IMR-90 (cell line): ENCODE measurements around the gene NUFIP2.

ENCODE experiments used
- BHLHE40 ChIP-seq: fragments of 150-350 bp; IDR thresholded peaks from 2 replicates; pipeline ENCODE4 v1.6.1; 2016; ENCODE audit warnings: mild to moderate bottlenecking, low read depth, low read length
- CEBPB ChIP-seq: IDR thresholded peaks from 2 replicates; pipeline ENCODE4 v1.6.1; 2012; ENCODE audit warnings: low read depth, low read length, improper control_type of control experiment
- CTCF ChIP-seq: conservative IDR thresholded peaks from 2 replicates; pipeline ENCODE4 v1.5.1; 2012; ENCODE audit warnings: mild to moderate bottlenecking, low read depth, low read length, improper control_type of control experiment
- FOS ChIP-seq: fragments of 150-350 bp; IDR thresholded peaks from 2 replicates; pipeline ENCODE4 v1.6.1; 2016; ENCODE audit warnings: low read depth, low read length
- MAZ ChIP-seq: IDR thresholded peaks from 2 replicates; pipeline ENCODE4 v1.6.1; 2012; ENCODE audit warnings: low read depth, mild to moderate bottlenecking, low read length, improper control_type of control experiment, moderate library complexity, borderline replicate concordance
- MXI1 ChIP-seq: IDR thresholded peaks from 2 replicates; pipeline ENCODE4 v1.6.1; 2012; ENCODE audit warnings: low read depth, mild to moderate bottlenecking, low read length, moderate library complexity, borderline replicate concordance
- NFE2L2 ChIP-seq: fragments of 150-350 bp; IDR thresholded peaks from 2 replicates; pipeline ENCODE4 v1.6.1; 2016; ENCODE audit warnings: low read depth, mild to moderate bottlenecking, low read length
- POLR2A ChIP-seq: IDR thresholded peaks from 2 replicates; pipeline ENCODE4 v1.6.1; 2012; ENCODE audit warnings: mild to moderate bottlenecking, low read depth, low read length
- RAD21 ChIP-seq: IDR thresholded peaks from 2 replicates; pipeline ENCODE4 v1.6.1; 2012; ENCODE audit warnings: low read length, improper control_type of control experiment
- RCOR1 ChIP-seq: IDR thresholded peaks from 2 replicates; pipeline ENCODE4 v1.6.1; 2012; ENCODE audit warnings: mild to moderate bottlenecking, low read length, improper control_type of control experiment; ENCODE audit not compliant: insufficient replicate concordance
- SMC3 ChIP-seq: fragments of 150-350 bp; IDR thresholded peaks from 2 replicates; pipeline ENCODE4 v1.6.1; 2016; ENCODE audit warnings: low read depth, mild to moderate bottlenecking, antibody characterized with exemption, low read length, moderate library complexity
- TF ChIP-seq, protein P1 (sequence below): fragments of 150-350 bp; IDR thresholded peaks from 2 replicates; pipeline ENCODE4 v1.6.1; 2017; ENCODE audit warnings: mild to moderate bottlenecking, antibody characterized with exemption, low read length, low read depth

DNA sequence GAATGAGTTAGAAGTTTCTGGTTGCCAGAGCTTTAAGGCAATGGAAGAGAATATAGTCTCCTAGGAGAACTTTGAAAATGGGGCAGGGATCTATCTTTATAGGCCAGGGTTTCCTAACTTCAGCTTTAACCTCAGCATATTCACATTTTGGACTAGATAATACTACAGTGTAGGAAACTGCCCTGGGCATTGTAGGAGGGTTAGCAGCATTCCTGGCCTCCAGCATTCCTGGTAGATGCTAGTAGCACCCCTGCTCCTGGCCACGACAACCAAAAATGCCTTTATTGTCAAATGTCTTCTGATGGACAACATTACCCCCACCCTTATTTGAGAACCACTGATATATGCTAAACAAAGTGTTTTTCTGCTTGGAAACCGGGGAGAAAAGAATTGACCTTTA is 86.0 kb downstream of the NUFIP2 start:
- no peak for TF ChIP-seq CTCF
- no peak for TF ChIP-seq POLR2A
- TF ChIP-seq FOS: no peak
- TF ChIP-seq RAD21: no peak
- TF ChIP-seq NFE2L2: no peak
- no peak for TF ChIP-seq MXI1
- TF ChIP-seq MAZ: no peak
- no peak for TF ChIP-seq BHLHE40
- TF ChIP-seq, protein P1, sequence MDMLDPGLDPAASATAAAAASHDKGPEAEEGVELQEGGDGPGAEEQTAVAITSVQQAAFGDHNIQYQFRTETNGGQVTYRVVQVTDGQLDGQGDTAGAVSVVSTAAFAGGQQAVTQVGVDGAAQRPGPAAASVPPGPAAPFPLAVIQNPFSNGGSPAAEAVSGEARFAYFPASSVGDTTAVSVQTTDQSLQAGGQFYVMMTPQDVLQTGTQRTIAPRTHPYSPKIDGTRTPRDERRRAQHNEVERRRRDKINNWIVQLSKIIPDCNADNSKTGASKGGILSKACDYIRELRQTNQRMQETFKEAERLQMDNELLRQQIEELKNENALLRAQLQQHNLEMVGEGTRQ: no peak
- TF ChIP-seq SMC3: no peak
- no peak for TF ChIP-seq CEBPB
- no peak for TF ChIP-seq RCOR1
